Stimulated activated naive CD8-positive, alpha-beta T cell treated with anti-CD3 and anti-CD28 coated beads, Interleukin-15, Interleukin-2, amounts not matched to agents 100 ng/mL and 50 ng/mL, for 24 hours (primary cell): ENCODE results near the gene MACROD1.

Source experiments
- H3K27ac Mint-ChIP-seq: one replicate; pipeline ENCODE4 v1.8.0; 2021; ENCODE audit warnings: mild to moderate bottlenecking, mixed read lengths
- H3K27me3 Mint-ChIP-seq: one replicate; pipeline ENCODE4 v1.8.0; 2021; ENCODE audit warnings: mixed read lengths
- H3K36me3 Mint-ChIP-seq: one replicate; pipeline ENCODE4 v1.8.0; 2021; ENCODE audit warnings: low read depth, mixed read lengths
- H3K4me1 Mint-ChIP-seq: one replicate; pipeline ENCODE4 v1.8.0; 2021; ENCODE audit warnings: low read depth, mixed read lengths
- H3K4me3 Mint-ChIP-seq: one replicate; pipeline ENCODE4 v1.8.0; 2021; ENCODE audit warnings: mild to moderate bottlenecking, mixed read lengths
- H3K9me3 Mint-ChIP-seq: one replicate; pipeline ENCODE4 v1.8.0; 2021; ENCODE audit warnings: mixed read lengths

The MACROD1 gene

GRCh38 chr11:64008914-64009633 lies 156.8 kb downstream of the MACROD1 start:
- Mint-ChIP-seq H3K9me3 (no peaks in the 10 kb centered on the region), H3K4me1 (peaks cover 6% of the 10 kb centered on the region), H3K36me3 (peaks cover 5% of the 10 kb centered on the region), H3K27ac (no peak overlapping the region), H3K4me3 (no peak overlapping the region), H3K27me3 (peaks cover 26% of the 10 kb centered on the region)

GRCh38 chr11:64008283-64008913 lies 157.5 kb downstream of the MACROD1 start:
- Mint-ChIP-seq H3K9me3 (no peaks in the 10 kb centered on the region), H3K27ac (no peak overlapping the region), H3K4me1 (peaks cover 6% of the 10 kb centered on the region), H3K27me3 (peaks cover 26% of the 10 kb centered on the region), H3K4me3 (no peak overlapping the region), H3K36me3 (peaks cover 5% of the 10 kb centered on the region)

GRCh38 chr11:64007629-64008282 lies 158.2 kb downstream of the MACROD1 start:
- Mint-ChIP-seq H3K27ac (no peak overlapping the region), H3K4me3 (peak overlapping the region; percentile 49), H3K27me3 (peaks cover 26% of the 10 kb centered on the region)

GRCh38 chr11:64007160-64007628 lies 158.7 kb downstream of the MACROD1 start:
- peak overlapping the region; percentile 49 for H3K4me3 Mint-ChIP-seq
- H3K27ac Mint-ChIP-seq, result no peak overlapping the region
- H3K27me3 Mint-ChIP-seq, result peaks cover 26% of the 10 kb centered on the region
- peaks cover 6% of the 10 kb centered on the region for H3K4me1 Mint-ChIP-seq
- peaks cover 5% of the 10 kb centered on the region for H3K36me3 Mint-ChIP-seq
- H3K9me3 Mint-ChIP-seq, result no peaks in the 10 kb centered on the region

More at GRCh38 chr11:64007629-64008282, 158.2 kb downstream of the MACROD1 start:
- Mint-ChIP-seq H3K4me1 (peaks cover 6% of the 10 kb centered on the region), H3K9me3 (no peaks in the 10 kb centered on the region), H3K36me3 (peaks cover 5% of the 10 kb centered on the region)

- H3K4me3 Mint-ChIP-seq, result peak overlapping the region; percentile 13
- H3K27ac Mint-ChIP-seq, result no peak overlapping the region
- H3K27me3 Mint-ChIP-seq, result peaks cover 30% of the 10 kb centered on the region
- no peaks in the 10 kb centered on the region for H3K9me3 Mint-ChIP-seq
- H3K4me1 Mint-ChIP-seq, result peaks cover 6% of the 10 kb centered on the region
- H3K36me3 Mint-ChIP-seq, result peaks cover 2% of the 10 kb centered on the region
Measured at GRCh38 chr11:64006398-64006797, 159.5 kb downstream of the MACROD1 start.

GRCh38 chr11:64005691-64006090 lies 160.2 kb downstream of the MACROD1 start:
- Mint-ChIP-seq H3K4me3 (no peak overlapping the region), H3K9me3 (no peaks in the 10 kb centered on the region), H3K27me3 (peaks cover 30% of the 10 kb centered on the region), H3K27ac (no peak overlapping the region), H3K4me1 (peaks cover 6% of the 10 kb centered on the region), H3K36me3 (no peaks in the 10 kb centered on the region)

GRCh38 chr11:64004590-64004984 lies 161.3 kb downstream of the MACROD1 start:
- Mint-ChIP-seq H3K4me1 (peaks cover 6% of the 10 kb centered on the region), H3K27me3 (peaks cover 30% of the 10 kb centered on the region), H3K4me3 (no peak overlapping the region), H3K36me3 (no peaks in the 10 kb centered on the region), H3K27ac (no peak overlapping the region), H3K9me3 (no peaks in the 10 kb centered on the region)

- peaks cover 29% of the 10 kb centered on the region for H3K27me3 Mint-ChIP-seq
Measured at GRCh38 chr11:64003807-64004589, 161.9 kb downstream of the MACROD1 start.

GRCh38 chr11:64001484-64002420 lies 164.2 kb downstream of the MACROD1 start:
- H3K4me1 Mint-ChIP-seq, result no peaks in the 10 kb centered on the region
- H3K27me3 Mint-ChIP-seq, result peaks cover 11% of the 10 kb centered on the region
- H3K9me3 Mint-ChIP-seq, result no peaks in the 10 kb centered on the region
- no peak overlapping the region for H3K27ac Mint-ChIP-seq
- H3K4me3 Mint-ChIP-seq, result no peak overlapping the region
- H3K36me3 Mint-ChIP-seq, result peaks cover 15% of the 10 kb centered on the region

More at GRCh38 chr11:64003807-64004589, 161.9 kb downstream of the MACROD1 start:
- H3K4me1 Mint-ChIP-seq, result peaks cover 6% of the 10 kb centered on the region
- H3K27ac Mint-ChIP-seq, result no peak overlapping the region
- H3K9me3 Mint-ChIP-seq, result no peaks in the 10 kb centered on the region
- H3K4me3 Mint-ChIP-seq, result no peak overlapping the region
- no peaks in the 10 kb centered on the region for H3K36me3 Mint-ChIP-seq

GRCh38 chr11:64000740-64001483 lies 165.0 kb downstream of the MACROD1 start:
- H3K4me3 Mint-ChIP-seq, result peak overlapping the region; percentile 13
- H3K27me3 Mint-ChIP-seq, result peaks cover 4% of the 10 kb centered on the region
- H3K9me3 Mint-ChIP-seq, result no peaks in the 10 kb centered on the region
- H3K4me1 Mint-ChIP-seq, result no peaks in the 10 kb centered on the region
- H3K27ac Mint-ChIP-seq, result no peak overlapping the region
- H3K36me3 Mint-ChIP-seq, result peaks cover 15% of the 10 kb centered on the region

- Mint-ChIP-seq H3K9me3 (no peaks in the 10 kb centered on the region), H3K27me3 (peaks cover 4% of the 10 kb centered on the region), H3K36me3 (peaks cover 15% of the 10 kb centered on the region), H3K4me1 (no peaks in the 10 kb centered on the region), H3K27ac (no peak overlapping the region), H3K4me3 (no peak overlapping the region)
Measured at GRCh38 chr11:64000026-64000739, 165.7 kb downstream of the MACROD1 start.

- Mint-ChIP-seq H3K4me1 (no peaks in the 10 kb centered on the region), H3K4me3 (no peak overlapping the region), H3K9me3 (no peaks in the 10 kb centered on the region), H3K27ac (no peak overlapping the region), H3K36me3 (peaks cover 22% of the 10 kb centered on the region), H3K27me3 (peaks cover 4% of the 10 kb centered on the region)
Measured at GRCh38 chr11:63999349-64000025, 166.4 kb downstream of the MACROD1 start.
